ENCODE results near the gene EML6.
"Not testable (repeated sequence)": the region's sequence is repeated elsewhere in the genome, so short reads cannot be mapped to it uniquely, and the experiment has no call there.

EML6 gene

GRCh38 chr2:54984476-54984875 is 261.0 kb downstream of the EML6 start:
- no peak overlapping the region for H3K4me3 ChIP-seq (ENCODE audit: control insufficient read depth, low read depth, low read length)
- TF ChIP-seq CTCF (conservative IDR thresholded peaks at IDR 0.05; ENCODE audit: control insufficient read depth, insufficient read depth, low read depth, low read length): no peak
- no peak for DNase-seq (ENCODE audit: low read depth)

- DNase-seq (ENCODE audit: low read depth): no peak
- H3K4me3 ChIP-seq (ENCODE audit: control insufficient read depth, low read depth, low read length): no peak overlapping the region
- TF ChIP-seq CTCF (conservative IDR thresholded peaks at IDR 0.05; ENCODE audit: control insufficient read depth, insufficient read depth, low read depth, low read length): no peak
Observed at GRCh38 chr2:54986264-54986663, 262.8 kb downstream of the EML6 start.

GRCh38 chr2:54988612-54989011 is 265.1 kb downstream of the EML6 start:
- no peak for DNase-seq (ENCODE audit: low read depth)
- TF ChIP-seq CTCF (conservative IDR thresholded peaks at IDR 0.05; ENCODE audit: control insufficient read depth, insufficient read depth, low read depth, low read length): no peak

GRCh38 chr2:54990694-54991093 is 267.2 kb downstream of the EML6 start:
- H3K4me3 ChIP-seq (ENCODE audit: control insufficient read depth, low read depth, low read length); DNase-seq (ENCODE audit: low read depth): not testable (repeated sequence)

More at GRCh38 chr2:54988612-54989011, 265.1 kb downstream of the EML6 start:
- no peak overlapping the region for H3K4me3 ChIP-seq (ENCODE audit: control insufficient read depth, low read depth, low read length)

- no peak for DNase-seq (ENCODE audit: low read depth)
- TF ChIP-seq CTCF (conservative IDR thresholded peaks at IDR 0.05; ENCODE audit: control insufficient read depth, insufficient read depth, low read depth, low read length): no peak
- H3K4me3 ChIP-seq (ENCODE audit: control insufficient read depth, low read depth, low read length): no peak overlapping the region
Observed at GRCh38 chr2:54995553-54995952, 272.1 kb downstream of the EML6 start.

GRCh38 chr2:54997826-54998225 is 274.4 kb downstream of the EML6 start:
- no peak for DNase-seq (ENCODE audit: low read depth)
- peak; percentile 4 for TF ChIP-seq CTCF (conservative IDR thresholded peaks at IDR 0.05; ENCODE audit: control insufficient read depth, insufficient read depth, low read depth, low read length)
- no peak overlapping the region for H3K4me3 ChIP-seq (ENCODE audit: control insufficient read depth, low read depth, low read length)

GRCh38 chr2:54999182-54999581 is 275.7 kb downstream of the EML6 start:
- DNase-seq (ENCODE audit: low read depth): peak; percentile 75
- no peak overlapping the region for H3K4me3 ChIP-seq (ENCODE audit: control insufficient read depth, low read depth, low read length)

More at GRCh38 chr2:54999182-54999581, 275.7 kb downstream of the EML6 start:
- no peak for TF ChIP-seq CTCF (conservative IDR thresholded peaks at IDR 0.05; ENCODE audit: control insufficient read depth, insufficient read depth, low read depth, low read length)

Measured in fibroblast of mammary gland (primary cell).